Pulmonary artery endothelial cell (primary cell): ENCODE measurements around the gene SLC2A9. TPM values are rescaled to one million over a fixed set of nuclear protein-coding genes. Genes with fewer than 3 reads are reported as not detected.

Experiments used
- DNase-seq: peaks from one replicate; pipeline ENCODE4 v3.0.0-alpha.2; 2011; ENCODE audit warnings: low read depth, low spot score
- total RNA-seq: library from RNA; depleted of rRNA; stranded (reverse); fragments of >200 nt; gene quantifications from 2 replicates; pipeline ENCODE4 v1.2.3, GENCODE V29; 2014

The SLC2A9 gene
- total RNA-seq = 0.92 and 1.1 TPM in 2 replicates

DNA sequence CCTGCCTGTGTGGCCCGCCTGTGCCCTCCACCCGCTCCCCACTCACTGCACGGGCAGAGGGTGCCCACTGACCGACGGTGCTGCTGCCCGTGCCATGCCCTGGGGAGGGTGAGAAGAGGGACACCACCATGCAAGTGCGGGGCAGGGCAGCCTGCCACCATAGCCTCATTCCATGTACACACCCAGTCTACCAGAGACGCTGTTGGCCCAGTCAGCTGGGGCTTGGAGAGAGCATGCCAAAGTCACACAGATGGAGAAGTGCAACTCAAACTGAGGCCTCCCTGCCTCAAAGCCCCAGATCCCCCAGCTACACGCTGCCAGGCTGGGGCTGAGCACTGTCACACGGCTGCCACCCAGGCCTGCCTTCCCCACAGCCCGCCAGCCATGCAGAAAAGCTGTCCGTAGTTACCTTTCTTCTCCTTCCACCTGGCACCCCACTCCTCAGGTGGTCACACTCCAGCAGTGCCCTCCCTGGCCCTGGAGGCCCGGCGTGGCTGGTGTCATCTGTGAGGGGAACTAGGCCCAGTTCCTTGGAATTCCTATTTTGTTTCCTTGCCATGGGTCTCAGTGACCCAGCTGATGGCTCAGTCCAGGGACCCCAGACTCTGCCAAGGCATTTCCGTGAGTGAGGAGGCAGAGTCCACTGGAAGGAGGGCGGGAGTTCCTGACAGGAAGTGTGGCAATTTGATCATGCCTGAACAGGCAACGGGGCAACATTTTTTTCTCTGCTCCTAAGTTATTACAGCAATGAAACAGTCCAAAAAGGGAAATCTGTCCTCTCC, at the start of gene SLC2A9:
SLC2A9 (minus strand) TSS at position 627 of the 782 bp plus-strand sequence; CDS start at position 559, 68 bp downstream.
- no peak for DNase-seq

DNA sequence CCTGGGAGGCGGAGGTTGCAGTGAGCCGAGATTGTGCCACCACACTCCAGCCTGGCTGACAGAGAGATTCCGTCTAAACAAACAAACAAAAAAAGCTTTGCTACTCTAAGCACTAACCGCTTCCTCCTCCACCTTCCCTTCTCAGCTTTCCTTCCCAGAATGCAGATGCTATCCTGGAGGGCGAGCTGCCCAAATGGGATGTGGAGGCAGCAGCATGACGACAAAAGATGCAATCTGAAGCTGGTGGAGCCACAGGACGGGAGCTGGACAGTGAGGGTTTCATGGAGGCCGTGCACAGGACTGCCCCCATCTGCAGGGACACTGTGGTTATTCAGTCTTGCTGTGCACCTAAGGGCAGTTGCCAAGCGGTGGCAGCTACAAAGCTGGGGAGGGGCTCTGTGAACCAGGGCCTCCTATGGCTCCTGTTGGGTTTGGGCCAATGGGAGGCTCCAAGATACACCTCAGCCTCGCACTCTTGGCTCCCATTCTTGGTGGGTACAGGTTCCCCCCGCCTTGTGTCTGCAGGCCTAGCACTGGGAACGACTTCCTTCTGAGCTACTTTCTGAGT, 47.9 kb upstream of the SLC2A9 start:
- no peak for DNase-seq

DNA sequence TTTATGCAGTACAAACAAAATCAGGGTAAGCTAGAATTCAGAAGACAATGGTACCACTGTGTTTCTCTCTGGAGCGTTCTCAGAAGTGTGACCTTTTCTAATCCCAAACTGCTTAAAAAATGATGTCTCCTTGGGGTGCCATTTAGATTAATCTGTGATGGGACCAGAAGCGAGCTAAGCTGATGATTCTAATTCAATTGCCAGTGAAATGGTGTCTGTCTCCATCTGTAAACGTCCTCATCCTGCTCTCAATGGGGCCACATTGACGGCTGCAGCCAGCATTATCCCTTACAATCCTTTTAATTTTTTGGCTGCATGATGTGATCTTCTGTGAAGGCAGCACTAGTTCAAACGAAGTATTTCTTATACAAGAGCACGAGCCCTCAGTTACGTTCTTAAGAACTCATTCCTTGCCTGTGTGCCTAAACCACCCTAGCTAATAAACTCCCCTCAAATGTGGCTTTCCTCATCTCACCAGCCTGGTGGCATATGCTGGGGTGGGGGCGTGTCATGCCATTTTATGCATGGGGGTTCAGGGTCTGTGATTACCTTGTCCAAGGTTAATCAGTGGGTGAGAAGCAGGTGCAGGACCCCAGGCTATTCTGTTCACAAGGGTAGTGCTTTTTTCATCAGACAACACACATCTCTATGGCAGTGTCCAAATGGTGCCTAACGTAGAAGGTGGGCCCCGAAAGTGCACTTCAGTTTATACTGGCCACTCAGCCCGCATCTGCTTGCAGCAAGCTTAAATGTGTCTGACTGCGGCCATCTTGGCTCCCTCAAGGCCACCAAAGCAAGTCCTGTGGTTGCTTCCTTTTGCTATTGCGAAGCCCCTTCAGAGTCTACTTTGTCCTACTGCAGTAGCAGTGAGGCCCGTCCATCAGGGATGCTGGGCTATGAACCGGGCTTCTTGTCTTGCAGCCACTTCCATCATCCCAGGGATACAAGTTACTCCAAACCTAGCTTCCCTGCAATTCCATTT, 45.7 kb upstream of the SLC2A9 start:
- no peak for DNase-seq

DNA sequence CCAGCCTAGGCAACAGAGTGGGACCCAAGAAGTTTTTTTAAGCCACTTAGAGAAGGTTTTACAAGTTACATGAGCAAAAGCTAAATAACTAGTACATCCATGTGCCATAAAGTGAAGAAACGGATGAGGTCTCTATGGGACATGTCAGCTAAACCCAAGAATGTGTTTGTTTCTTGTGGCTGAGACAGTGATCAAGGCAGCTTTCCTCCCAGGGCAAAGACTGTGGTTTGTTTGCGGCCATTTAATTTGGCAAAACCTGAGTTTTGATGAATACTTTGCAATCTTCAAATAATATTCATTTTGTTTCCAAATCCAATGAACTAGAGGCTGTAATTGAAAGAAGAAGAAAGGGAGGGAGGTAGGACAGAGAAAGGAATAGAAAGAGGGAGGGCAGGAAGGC, 44.9 kb upstream of the SLC2A9 start:
- no peak for DNase-seq

DNA sequence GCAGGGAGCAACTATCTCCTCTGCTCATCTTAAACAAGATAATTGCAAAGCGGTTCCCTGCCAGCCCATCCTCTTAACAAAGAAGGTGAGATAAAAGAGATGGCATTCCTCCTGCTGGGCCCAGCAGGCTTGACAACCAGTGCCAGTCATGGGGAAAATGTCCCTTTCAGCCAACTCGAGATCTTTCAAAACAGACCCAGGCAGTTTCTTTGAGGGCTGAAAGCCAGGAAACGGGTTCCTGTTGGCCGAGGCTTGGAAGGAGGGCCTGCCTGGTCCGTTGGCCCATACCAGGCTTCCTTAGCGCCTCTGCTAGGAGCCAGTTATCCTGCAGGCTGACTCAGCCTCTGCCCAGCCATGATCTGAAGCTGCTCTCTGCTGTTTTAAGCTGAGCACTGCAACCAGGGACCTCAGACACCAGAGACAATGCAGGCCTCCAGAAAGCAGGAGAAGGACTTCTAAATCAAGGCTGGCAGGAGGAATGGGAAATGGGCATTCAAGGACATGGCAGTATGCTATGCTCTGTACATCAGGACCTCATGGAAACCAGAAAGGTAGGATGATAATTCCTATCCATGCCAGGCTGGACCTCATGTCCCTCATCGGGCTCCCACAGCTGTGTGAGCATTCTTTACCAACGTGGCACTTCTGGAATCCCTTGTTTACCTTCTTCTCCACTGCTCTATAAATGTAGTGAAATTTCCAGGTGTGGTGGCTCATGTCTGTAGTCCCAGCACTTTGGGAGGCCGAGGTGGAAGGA, 42.4 kb upstream of the SLC2A9 start:
- DNase-seq = peak; percentile 73

DNA sequence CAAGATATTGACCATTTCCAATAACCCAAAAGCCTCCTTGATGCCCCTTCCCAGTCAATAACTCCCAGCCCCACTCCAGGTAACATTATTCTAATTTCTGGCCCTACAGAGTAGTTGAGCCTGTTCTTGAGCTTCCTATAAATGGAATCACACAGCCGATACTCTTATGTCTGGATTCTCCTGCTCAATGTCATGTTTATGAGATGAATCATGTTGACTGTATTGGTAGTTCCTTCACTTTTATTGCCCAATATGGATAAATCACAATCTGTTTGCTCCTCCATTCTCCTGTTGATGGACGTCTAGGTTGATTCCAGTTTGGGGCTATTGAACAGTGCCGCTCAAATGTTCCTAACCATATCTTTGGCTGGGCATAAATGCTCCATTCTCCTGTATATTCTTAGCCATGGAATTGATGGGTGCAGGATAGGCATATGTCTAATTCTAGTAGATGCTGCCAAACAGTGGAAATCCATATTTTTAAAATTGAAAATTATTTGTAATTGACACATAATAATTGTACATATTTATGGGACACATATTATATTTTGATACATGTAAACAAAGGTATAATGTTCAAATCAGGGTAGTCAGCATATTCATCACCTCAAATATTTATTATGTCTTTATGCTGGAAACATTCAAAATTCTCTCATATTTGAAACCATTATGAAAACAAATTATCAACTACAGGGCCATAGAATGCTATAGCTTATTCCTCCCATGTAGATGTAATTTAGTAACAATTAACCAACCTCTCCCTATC, 40.5 kb upstream of the SLC2A9 start:
- no peak for DNase-seq

GRCh38 chr4:10058371-10058770, 37.1 kb upstream of the SLC2A9 start:
- no peak for DNase-seq

DNA sequence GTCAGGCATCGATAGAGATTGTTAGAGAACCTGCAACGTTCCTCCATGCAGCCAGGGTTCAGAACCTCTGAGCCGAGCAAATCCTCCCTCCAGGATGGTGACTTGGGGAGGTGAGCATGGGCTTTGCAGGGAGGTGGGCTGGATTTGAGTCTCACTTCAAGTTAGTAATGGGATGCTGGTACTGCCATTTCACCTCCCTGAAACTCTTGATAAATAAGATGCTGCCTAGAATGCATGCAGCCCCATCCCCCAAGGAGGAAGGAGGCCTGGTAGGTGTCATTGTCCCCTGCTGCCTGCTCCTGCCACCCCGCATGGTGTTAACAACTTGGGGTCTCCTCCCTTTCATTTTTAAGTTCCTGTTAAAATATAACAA, 35.7 kb upstream of the SLC2A9 start:
- DNase-seq = no peak

DNA sequence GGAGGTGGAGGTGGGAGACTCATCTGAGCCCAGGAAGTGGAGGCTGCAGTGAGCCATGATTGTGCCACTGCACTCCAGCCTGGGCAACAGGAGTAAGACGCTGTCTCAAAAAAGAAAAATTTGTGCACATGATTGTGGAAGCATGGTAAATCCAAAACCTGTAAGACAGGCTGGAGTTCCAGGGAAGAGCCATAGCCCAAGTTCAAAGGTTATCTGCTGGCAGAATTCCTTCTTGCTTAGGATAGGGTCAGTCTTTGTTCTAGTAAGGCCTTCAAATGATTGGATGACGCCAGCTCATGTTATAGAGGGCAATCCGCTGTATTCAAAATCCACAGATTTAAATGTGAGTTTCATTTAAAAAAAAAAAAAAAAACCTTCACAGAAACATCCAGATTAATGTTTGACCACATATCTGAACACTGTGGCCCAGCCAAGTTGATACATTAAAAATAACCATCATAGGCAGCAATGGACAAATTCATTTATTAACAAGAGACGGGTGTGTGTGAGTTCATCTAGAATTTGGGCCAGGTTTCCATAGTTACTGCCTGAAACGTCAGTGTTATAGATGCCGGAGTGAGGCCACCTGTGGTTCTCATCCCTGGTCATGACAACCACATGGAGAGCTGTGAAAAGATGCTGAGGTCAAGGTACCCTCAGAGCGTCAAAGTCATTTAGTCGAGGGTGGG, 35.2 kb upstream of the SLC2A9 start:
- DNase-seq = no peak

GRCh38 chr4:10055871-10056270, 34.6 kb upstream of the SLC2A9 start:
- DNase-seq = no peak

DNA sequence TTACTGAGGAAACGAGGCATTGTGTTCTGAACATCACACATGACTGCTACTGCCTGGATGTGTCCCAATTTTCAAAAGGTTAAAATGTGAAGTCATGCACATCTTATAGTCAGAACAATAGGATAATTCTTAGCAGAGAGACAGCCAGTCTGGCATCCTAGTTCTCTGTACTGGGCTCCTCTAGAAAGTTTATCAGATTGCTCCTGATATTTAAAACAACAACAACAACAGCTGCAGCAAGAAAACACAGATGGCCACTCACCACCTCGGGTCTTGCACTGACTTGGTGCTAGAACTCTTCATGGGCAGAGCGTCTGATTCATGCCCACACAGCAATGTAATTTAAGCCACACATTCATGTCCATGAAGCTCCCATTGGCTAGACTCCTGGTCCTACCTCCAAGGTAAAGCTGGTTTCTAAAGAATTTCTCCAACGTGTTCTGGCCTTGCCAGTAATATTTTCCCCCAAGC, 33.3 kb upstream of the SLC2A9 start:
- peak; percentile 49 for DNase-seq

- no peak for DNase-seq
These were observed 32.5 kb upstream of the SLC2A9 start for GRCh38 chr4:10053635-10054453.

DNA sequence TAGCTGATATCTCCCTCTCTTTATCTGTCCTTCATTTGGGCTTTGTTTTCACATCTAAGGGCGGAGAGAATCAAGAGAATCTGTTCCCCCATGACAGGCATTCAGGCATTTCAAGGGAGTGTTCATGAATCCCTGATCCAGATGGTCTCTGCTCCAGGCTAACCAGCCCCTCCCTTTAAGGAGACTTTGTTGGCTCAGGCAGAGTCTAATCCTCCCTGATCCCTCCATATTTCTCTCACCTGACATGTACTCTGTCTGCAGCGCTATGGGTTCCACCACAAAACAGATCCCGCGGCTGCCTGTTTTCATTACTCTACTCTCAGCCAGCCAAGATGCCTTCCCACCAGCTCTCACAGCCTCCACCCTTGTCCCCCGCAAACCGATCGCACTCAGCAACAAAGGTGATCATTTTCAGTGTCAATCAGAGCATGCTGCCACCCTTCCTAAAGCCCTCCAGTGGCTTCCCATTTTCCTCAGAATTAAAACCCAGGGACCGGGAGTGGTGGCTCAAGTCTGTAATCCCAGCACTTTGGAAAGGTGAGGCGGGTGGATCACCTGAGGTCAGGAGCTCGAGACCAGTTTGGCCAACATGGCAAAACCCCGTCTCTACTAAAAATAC, 30.3 kb upstream of the SLC2A9 start:
- DNase-seq = no peak

GRCh38 chr4:10050721-10051120, 29.4 kb upstream of the SLC2A9 start:
- DNase-seq = no peak

DNA sequence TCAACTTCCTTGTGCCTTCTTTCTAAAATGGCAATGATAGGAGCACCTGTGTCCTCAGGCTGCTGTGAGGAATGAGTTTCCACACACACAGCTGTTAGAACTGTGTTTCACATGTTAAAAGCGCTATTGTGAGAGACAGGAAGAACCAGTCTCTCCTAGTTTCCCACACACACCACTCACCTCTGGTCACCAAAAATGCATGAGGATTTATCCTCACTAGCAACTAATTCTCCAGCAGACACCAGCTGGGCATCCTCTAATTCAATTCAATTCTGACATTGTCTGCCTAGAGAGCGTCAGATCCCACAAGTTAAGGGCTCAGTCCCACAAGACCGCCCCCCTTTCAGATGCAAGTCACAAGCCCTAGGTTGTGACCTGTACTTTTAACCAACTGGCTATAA, 29.0 kb upstream of the SLC2A9 start:
- no peak for DNase-seq

DNA sequence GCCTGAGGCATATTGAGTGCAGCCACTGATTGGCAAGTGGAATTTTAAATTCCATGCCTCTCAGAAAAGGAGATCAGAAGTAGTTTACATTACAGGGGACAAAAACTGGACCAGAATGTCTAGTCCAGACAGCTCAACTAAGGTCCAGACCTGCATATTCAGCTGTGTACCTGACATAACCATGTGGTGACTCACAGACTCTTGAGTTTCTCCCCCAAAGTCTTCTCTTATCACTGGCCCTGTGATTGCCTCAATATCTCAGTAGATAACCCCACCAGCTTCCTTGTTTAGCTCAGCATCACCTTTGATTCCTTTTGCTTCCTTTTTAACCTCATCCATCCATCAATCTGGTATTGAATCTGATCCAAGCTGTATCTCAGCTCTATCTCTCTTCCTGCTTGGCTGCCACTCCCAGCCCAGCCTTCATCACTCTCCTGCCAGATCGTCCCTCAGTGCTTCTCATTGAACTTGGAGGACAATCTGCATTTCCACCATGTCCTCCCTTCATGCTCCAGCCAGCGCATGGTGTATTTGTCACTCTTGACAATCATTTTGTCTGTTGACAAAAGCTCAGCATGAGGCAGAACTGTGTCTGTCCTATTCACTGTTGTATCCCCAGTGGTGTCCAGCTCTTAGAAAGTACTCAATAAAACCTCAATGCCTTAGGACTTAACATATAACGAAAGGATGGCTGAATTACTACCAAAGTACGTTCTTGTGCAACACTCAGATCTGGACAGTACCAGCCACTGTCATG, 27.8 kb upstream of the SLC2A9 start:
- no peak for DNase-seq

GRCh38 chr4:10047967-10048366, 26.7 kb upstream of the SLC2A9 start:
- no peak for DNase-seq

DNA sequence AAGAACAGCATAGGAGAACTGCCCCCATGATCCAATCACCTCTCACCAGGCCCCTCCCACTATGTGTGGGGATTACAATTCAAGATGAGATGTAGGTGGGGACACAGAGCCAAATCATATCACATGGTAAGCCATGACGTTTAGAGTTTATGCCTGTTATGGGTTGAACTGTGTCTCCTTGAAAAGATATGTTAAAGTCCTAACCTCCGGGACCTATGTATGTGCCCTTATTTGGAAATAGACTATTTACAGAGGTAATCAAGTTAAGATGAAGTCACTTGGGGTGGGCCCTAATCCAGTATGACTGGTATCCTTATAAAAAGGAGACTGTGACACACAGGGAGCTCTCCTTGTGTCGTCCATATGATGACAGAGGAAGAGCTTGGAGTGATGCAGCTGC, 25.2 kb upstream of the SLC2A9 start:
- no peak for DNase-seq
